HEK293T (cell line): ENCODE results near the gene RPL10.

ENCODE experiments used
- CTCF ChIA-PET: fragments of 350-600 bp; formaldehyde crosslinking; extraction: SDS; loops from one replicate; lab custom pipeline; 2021; ENCODE audit warnings: antibody characterized with exemption, inconsistent platforms; lab: Yijun Ruan, JAX
- POLR2A ChIA-PET: fragments of 350-600 bp; formaldehyde crosslinking; extraction: SDS; loops from one replicate; lab custom pipeline; 2020; ENCODE audit warnings: antibody characterized with exemption, inconsistent platforms; lab: Yijun Ruan, JAX
- DNase-seq: peaks from one replicate; pipeline ENCODE4 v3.0.0; 2012; ENCODE audit warnings: mixed read lengths; ENCODE audit errors: extremely low spot score
- ARNT ChIP-seq: fragments of 450-650 bp; IDR thresholded peaks from 2 replicates; pipeline ENCODE4 v1.6.1; 2017; ENCODE audit warnings: mild to moderate bottlenecking
- BHLHE40 ChIP-seq: fragments of 450-650 bp; IDR thresholded peaks from 2 replicates; pipeline ENCODE4 v1.6.1; 2016; ENCODE audit warnings: mild to moderate bottlenecking, moderate library complexity, borderline replicate concordance
- CTBP1 ChIP-seq: fragments of 450-650 bp; IDR thresholded peaks from 2 replicates; pipeline ENCODE4 v1.6.1; 2016; ENCODE audit warnings: borderline replicate concordance
- ELF4 ChIP-seq: fragments of 450-650 bp; IDR thresholded peaks from 2 replicates; pipeline ENCODE4 v1.6.1; 2017; ENCODE audit warnings: antibody characterized with exemption
- FOXA1 ChIP-seq: fragments of 450-650 bp; IDR thresholded peaks from 2 replicates; pipeline ENCODE4 v1.6.1; 2016; ENCODE audit warnings: mild to moderate bottlenecking
- FOXK2 ChIP-seq: fragments of 450-650 bp; IDR thresholded peaks from 2 replicates; pipeline ENCODE4 v1.6.1; 2016; ENCODE audit warnings: mild to moderate bottlenecking
- FOXM1 ChIP-seq: fragments of 450-650 bp; IDR thresholded peaks from 2 replicates; pipeline ENCODE4 v1.6.1; 2017; ENCODE audit warnings: mild to moderate bottlenecking, borderline replicate concordance
- HDGF ChIP-seq: fragments of 450-650 bp; IDR thresholded peaks from 2 replicates; pipeline ENCODE4 v1.6.1; 2017; ENCODE audit warnings: antibody characterized with exemption, borderline replicate concordance
- L3MBTL2 ChIP-seq: fragments of 450-650 bp; conservative IDR thresholded peaks from 2 replicates; pipeline ENCODE4 v1.6.1; 2016; ENCODE audit warnings: mild to moderate bottlenecking
- LEF1 ChIP-seq: fragments of 450-650 bp; IDR thresholded peaks from 2 replicates; pipeline ENCODE4 v1.6.1; 2017; ENCODE audit warnings: mild to moderate bottlenecking, borderline replicate concordance
- NFRKB ChIP-seq: fragments of 450-650 bp; IDR thresholded peaks from 2 replicates; pipeline ENCODE4 v1.6.1; 2016; ENCODE audit warnings: mild to moderate bottlenecking, moderate library complexity
- SP1 ChIP-seq: fragments of 450-650 bp; IDR thresholded peaks from 2 replicates; pipeline ENCODE4 v1.6.1; 2017
- SUZ12 ChIP-seq: fragments of 450-650 bp; IDR thresholded peaks from 2 replicates; pipeline ENCODE4 v1.6.1; 2016; ENCODE audit warnings: mild to moderate bottlenecking
- TARDBP ChIP-seq: fragments of 450-650 bp; IDR thresholded peaks from 2 replicates; pipeline ENCODE4 v1.6.1; 2016
- ZNF384 ChIP-seq: fragments of 450-650 bp; IDR thresholded peaks from 2 replicates; pipeline ENCODE4 v1.6.1; 2016
- TF ChIP-seq, protein P1 (sequence below): fragments of 450-650 bp; IDR thresholded peaks from 2 replicates; pipeline ENCODE4 v1.6.1; 2016

RPL10 gene

DNA sequence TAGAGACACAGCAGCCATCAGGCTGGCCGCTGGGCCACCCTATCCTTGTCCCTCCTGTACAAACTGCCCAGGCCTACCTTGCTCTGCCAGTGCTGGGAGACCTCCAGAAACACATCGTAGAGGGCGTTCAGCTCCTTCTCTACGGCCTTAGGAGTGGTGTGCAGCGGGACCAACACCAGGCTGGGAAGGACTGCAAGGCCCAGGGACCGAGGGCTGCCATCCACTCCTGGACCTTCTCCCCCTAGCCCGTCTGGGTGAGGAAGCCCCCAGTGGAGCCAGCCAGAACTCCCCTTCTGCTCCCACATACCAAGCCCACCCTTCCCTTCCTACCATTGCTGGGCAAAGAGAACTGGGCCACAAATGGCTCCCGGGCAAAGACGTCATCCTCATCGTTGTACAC lies 5.0 kb downstream of the RPL10 start:
- no peak for TF ChIP-seq NFRKB
- TF ChIP-seq FOXK2 = no peak
- TF ChIP-seq, protein P1, sequence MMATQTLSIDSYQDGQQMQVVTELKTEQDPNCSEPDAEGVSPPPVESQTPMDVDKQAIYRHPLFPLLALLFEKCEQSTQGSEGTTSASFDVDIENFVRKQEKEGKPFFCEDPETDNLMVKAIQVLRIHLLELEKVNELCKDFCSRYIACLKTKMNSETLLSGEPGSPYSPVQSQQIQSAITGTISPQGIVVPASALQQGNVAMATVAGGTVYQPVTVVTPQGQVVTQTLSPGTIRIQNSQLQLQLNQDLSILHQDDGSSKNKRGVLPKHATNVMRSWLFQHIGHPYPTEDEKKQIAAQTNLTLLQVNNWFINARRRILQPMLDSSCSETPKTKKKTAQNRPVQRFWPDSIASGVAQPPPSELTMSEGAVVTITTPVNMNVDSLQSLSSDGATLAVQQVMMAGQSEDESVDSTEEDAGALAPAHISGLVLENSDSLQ = no peak
- no peak for TF ChIP-seq TARDBP
- no peak for TF ChIP-seq BHLHE40
- TF ChIP-seq CTBP1 = no peak
- TF ChIP-seq LEF1 = no peak
- no peak for TF ChIP-seq HDGF
- TF ChIP-seq ELF4 = no peak

GRCh38 chrX:154403858-154404257 lies 5.7 kb downstream of the RPL10 start:
- POLR2A ChIA-PET = interaction anchor here (2.2 kb wide), 1 partner anchor 86 kb away, joined by 7 read pairs; the partner anchor contains the start of gene SLC10A3
- CTCF ChIA-PET = no interaction called here
- TF ChIP-seq LEF1 (no peak), CTBP1 (no peak), SUZ12 (no peak), HDGF (no peak), FOXA1 (no peak), ARNT (no peak), TARDBP (no peak), FOXK2 (no peak), FOXM1 (no peak), NFRKB (no peak)
- DNase-seq = no peak

More for the DNA sequence above, 5.0 kb downstream of the RPL10 start:
- no peak for DNase-seq
- ChIA-PET CTCF (no interaction called here), POLR2A (interaction anchor here (0.6 to 2.5 kb wide), 4 partner anchors 8 to 87 kb away, joined by 3 to 9 read pairs (median 7); partner anchors contain the start of gene SLC10A3)

GRCh38 chrX:154404625-154405192 lies 6.5 kb downstream of the RPL10 start:
- no peak for DNase-seq
- POLR2A ChIA-PET = interaction anchor here (2.2 kb wide), 1 partner anchor 86 kb away, joined by 7 read pairs; the partner anchor contains the start of gene SLC10A3
- TF ChIP-seq NFRKB (no peak), ARNT (no peak), TARDBP (no peak), ELF4 (no peak), SUZ12 (no peak), SP1 (no peak), FOXA1 (no peak), LEF1 (no peak), FOXK2 (no peak), BHLHE40 (no peak), FOXM1 (no peak)
- CTCF ChIA-PET = no interaction called here

DNA sequence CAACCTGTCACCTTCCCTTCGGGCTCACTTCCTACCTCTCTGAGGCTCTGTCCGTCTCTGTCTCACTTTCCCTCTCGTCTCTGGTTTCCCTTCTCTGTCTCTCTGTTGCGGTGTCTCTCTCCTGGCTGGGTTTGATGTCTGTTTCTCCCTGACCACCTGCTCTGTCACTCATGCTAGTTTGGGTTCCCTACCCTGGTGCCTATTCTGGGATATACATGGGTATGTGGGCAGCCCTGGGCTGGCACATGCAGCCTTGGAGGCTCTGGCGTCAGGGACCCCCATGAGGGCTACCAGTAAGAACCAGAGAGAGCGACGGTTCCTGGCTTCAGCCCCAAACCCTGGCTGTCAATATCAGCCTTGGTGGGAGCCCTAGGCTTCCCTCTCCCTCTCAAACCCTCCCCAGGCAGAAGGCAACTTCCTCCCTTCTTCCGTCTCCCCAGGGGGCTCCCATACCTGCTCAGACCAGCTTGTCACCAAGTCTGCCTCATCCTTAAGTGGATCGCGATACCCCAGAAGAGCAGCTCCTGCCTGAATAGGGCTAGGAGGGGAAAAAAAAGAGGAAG lies 10.6 kb downstream of the RPL10 start:
- CTCF ChIA-PET = interaction anchor here (0.9 kb wide), 1 partner anchor 18 kb away, joined by 3 read pairs; no protein-coding TSS in a partner anchor
- TF ChIP-seq NFRKB (no peak), ELF4 (no peak), ZNF384 (no peak)
- no peak for DNase-seq
- POLR2A ChIA-PET = interaction anchor here (0.6 to 4.1 kb wide), 4 partner anchors 10 to 82 kb away, joined by 3 to 40 read pairs (median 3); partner anchors contain the start of genes RPL10 and SLC10A3

DNA sequence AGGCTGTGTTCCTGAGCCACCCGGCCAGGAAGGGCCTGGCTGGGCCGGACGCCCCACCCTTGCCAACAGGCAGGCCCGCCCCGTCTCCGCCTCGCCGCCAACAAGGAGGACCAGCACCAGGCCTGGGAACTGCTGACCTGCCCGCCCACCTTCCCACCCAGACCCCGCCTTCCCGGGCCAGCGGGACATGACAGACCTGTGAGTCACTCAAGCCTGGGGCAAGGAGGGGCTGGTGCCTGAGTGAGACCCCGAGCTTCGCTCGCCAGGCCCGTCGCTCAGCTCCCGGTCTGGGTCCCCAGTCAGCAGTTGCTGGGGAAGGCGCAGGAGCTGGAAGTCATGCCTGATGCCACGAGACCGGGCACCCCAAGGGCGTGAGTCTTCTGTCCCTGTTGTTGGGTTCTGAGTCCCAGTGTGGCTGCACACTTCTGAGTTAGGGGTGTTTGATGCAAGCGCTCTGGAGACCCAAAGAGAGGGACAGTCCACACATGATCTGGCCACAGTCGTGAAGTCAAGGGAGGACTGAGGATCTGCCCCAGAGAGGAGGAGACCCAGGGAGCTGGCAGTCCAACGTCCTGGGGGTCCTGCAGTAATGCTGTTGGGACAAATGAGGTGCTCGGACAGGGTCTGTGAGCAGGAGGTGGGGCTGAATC lies 11.2 kb downstream of the RPL10 start, which contains the start of gene DNASE1L1:
TSS of gene DNASE1L1 (minus strand) at position 33 of the 650 bp plus-strand sequence. CDS start 3,686 bp downstream, outside the sequence.
- no peak for TF ChIP-seq FOXA1
- TF ChIP-seq BHLHE40 = no peak
- ChIA-PET CTCF (interaction anchor here (0.9 kb wide), 1 partner anchor 18 kb away, joined by 3 read pairs; no protein-coding TSS in a partner anchor), POLR2A (interaction anchor here (1.0 to 4.1 kb wide), 3 partner anchors 10 to 81 kb away, joined by 3 to 40 read pairs (median 3); partner anchors contain the start of genes RPL10 and SLC10A3)
- no peak for DNase-seq

DNA sequence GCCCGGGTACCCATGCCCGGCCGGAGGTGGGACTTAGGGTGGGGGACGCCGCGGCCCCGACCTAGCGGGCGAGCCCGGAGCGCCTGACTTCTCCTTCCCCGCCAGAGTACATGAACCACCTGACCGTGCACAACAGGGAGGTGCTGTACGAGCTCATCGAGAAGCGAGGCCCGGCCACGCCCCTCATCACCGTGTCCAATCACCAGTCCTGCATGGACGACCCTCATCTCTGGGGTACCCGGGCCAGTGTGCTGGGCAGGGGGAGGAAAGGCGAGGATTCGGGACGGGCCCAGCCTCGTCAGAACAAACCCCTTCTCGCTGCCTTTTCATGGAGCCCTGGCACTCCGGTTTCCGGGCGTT lies 13.8 kb downstream of the RPL10 start:
- TF ChIP-seq ZNF384 (no peak), TARDBP (no peak), FOXK2 (no peak), BHLHE40 (no peak), LEF1 (no peak), FOXA1 (no peak), NFRKB (no peak), ARNT (no peak), CTBP1 (no peak), SP1 (no peak), ELF4 (no peak), L3MBTL2 (peak; percentile 31; the same call in 1 of the 2 replicates), SUZ12 (no peak), FOXM1 (no peak), HDGF (0 out of 2 replicates have a peak, but pooled peaks have one; percentile 50)
- TF ChIP-seq, protein P1 = no peak
- POLR2A ChIA-PET = interaction anchor here (0.6 to 2.7 kb wide), 22 partner anchors 9 to 135 kb away, joined by 3 to 14 read pairs (median 5); partner anchors contain the start of genes ATP6AP1, FAM50A, IKBKG and PLXNA3
- DNase-seq = peak; percentile 74
- CTCF ChIA-PET = no interaction called here
